ENCODE results near the gene GNG3.

Gene GNG3

GRCh38 chr11:62721994-62722393 lies 14.5 kb downstream of the GNG3 start:
- peak; percentile 43; the same call in 2 of the 3 replicates for ATAC-seq
- TF ChIP-seq TOX (CRISPR knock-in tag; IDR thresholded peaks at IDR 0.05; ENCODE audit: borderline replicate concordance) (no peak), ISL1 (CRISPR knock-in tag; IDR thresholded peaks at IDR 0.05) (no peak), PATZ1 (CRISPR knock-in tag; IDR thresholded peaks at IDR 0.05; ENCODE audit: borderline replicate concordance) (no peak), PPARA (CRISPR knock-in tag; IDR thresholded peaks at IDR 0.05; ENCODE audit: borderline replicate concordance) (no peak), CREB5 (CRISPR knock-in tag; IDR thresholded peaks at IDR 0.05; ENCODE audit: low read depth) (no peak), ZFP30 (CRISPR knock-in tag; IDR thresholded peaks at IDR 0.05) (no peak), SNAI2 (CRISPR knock-in tag; IDR thresholded peaks at IDR 0.05) (no peak), OSR1 (CRISPR knock-in tag; IDR thresholded peaks at IDR 0.05) (no peak), RARB (CRISPR knock-in tag; IDR thresholded peaks at IDR 0.05) (no peak), BACH2 (CRISPR knock-in tag; IDR thresholded peaks at IDR 0.05; ENCODE audit: borderline replicate concordance) (no peak), CSRNP3 (CRISPR knock-in tag; IDR thresholded peaks at IDR 0.05) (no peak), TCF4 (CRISPR knock-in tag; IDR thresholded peaks at IDR 0.05; ENCODE audit: borderline replicate concordance) (no peak)

GRCh38 chr11:62724171-62724570 lies 16.7 kb downstream of the GNG3 start:
- no peak for ATAC-seq
- TF ChIP-seq CSRNP3 (CRISPR knock-in tag; IDR thresholded peaks at IDR 0.05) (no peak), TOX (CRISPR knock-in tag; IDR thresholded peaks at IDR 0.05; ENCODE audit: borderline replicate concordance) (no peak), ESRRG (CRISPR knock-in tag; IDR thresholded peaks at IDR 0.05) (no peak), ZNF8 (CRISPR knock-in tag; IDR thresholded peaks at IDR 0.05) (no peak), PATZ1 (CRISPR knock-in tag; IDR thresholded peaks at IDR 0.05; ENCODE audit: borderline replicate concordance) (no peak), OSR1 (CRISPR knock-in tag; IDR thresholded peaks at IDR 0.05) (no peak), ZC3H10 (CRISPR knock-in tag; IDR thresholded peaks at IDR 0.05) (no peak), ZNF565 (CRISPR knock-in tag; conservative IDR thresholded peaks at IDR 0.05; ENCODE audit: low read depth) (no peak), ISL1 (CRISPR knock-in tag; IDR thresholded peaks at IDR 0.05) (no peak), TCF4 (CRISPR knock-in tag; IDR thresholded peaks at IDR 0.05; ENCODE audit: borderline replicate concordance) (no peak), ZFP30 (CRISPR knock-in tag; IDR thresholded peaks at IDR 0.05) (no peak), TSHZ2 (CRISPR knock-in tag; IDR thresholded peaks at IDR 0.05) (no peak), CSDC2 (CRISPR knock-in tag; IDR thresholded peaks at IDR 0.05) (no peak), CREB5 (CRISPR knock-in tag; IDR thresholded peaks at IDR 0.05; ENCODE audit: low read depth) (no peak), RARB (CRISPR knock-in tag; IDR thresholded peaks at IDR 0.05) (no peak), POU6F1 (CRISPR knock-in tag; IDR thresholded peaks at IDR 0.05; ENCODE audit: borderline replicate concordance, low read depth) (no peak), ZNF70 (CRISPR knock-in tag; IDR thresholded peaks at IDR 0.05) (no peak), ZFP3 (CRISPR knock-in tag; IDR thresholded peaks at IDR 0.05) (no peak), PPARA (CRISPR knock-in tag; IDR thresholded peaks at IDR 0.05; ENCODE audit: borderline replicate concordance) (no peak)

Measured in SK-N-SH treated with all-trans-retinoic acid at 6 μM for 48 hours (cell line).